ENCODE measurements around the gene CDS1. TPM values are rescaled to one million over a fixed set of nuclear protein-coding genes. Genes with fewer than 3 reads are reported as not detected.
"Not testable (repeated sequence)": the region's sequence is repeated elsewhere in the genome, so short reads cannot be mapped to it uniquely, and the experiment has no call there.

CDS1 gene
- total RNA-seq, 4 donors from 2014 or later, result 10.7 to 56.4 (median 43.3) TPM

GRCh38 chr4:84677093-84677492 is 94.2 kb downstream of the CDS1 start:
- no peak overlapping the region for H3K4me3 ChIP-seq
- H3K27ac ChIP-seq, result no peak overlapping the region
- no peak for TF ChIP-seq POLR2A (IDR thresholded peaks at IDR 0.05)
- TF ChIP-seq CTCF (IDR thresholded peaks at IDR 0.05), result no peak
- peaks cover 0 to 4% (median 0%) of the 10 kb centered on the region in 4 donors for H3K4me1 ChIP-seq
- DNase-seq, result no peak
- H3K27me3 ChIP-seq, result no peaks in the 10 kb centered on the region
- H3K9me3 ChIP-seq, result no peaks in the 10 kb centered on the region
- H3K36me3 ChIP-seq, result peaks cover 0 to 49% (median 0%) of the 10 kb centered on the region in 3 donors

GRCh38 chr4:84677995-84678394 is 95.1 kb downstream of the CDS1 start:
- Histone ChIP-seq H3K4me1 (peaks cover 0 to 13% (median 0%) of the 10 kb centered on the region in 4 donors), H3K36me3 (peaks cover 0 to 41% (median 0%) of the 10 kb centered on the region in 3 donors), H3K27ac (no peak overlapping the region), H3K9me3 (no peaks in the 10 kb centered on the region), H3K4me3 (no peak overlapping the region), H3K27me3 (no peaks in the 10 kb centered on the region)
- no peak for TF ChIP-seq POLR2A (IDR thresholded peaks at IDR 0.05)
- no peak for TF ChIP-seq CTCF (IDR thresholded peaks at IDR 0.05)
- no peak for DNase-seq

- H3K27ac ChIP-seq, result no peak overlapping the region
- no peak for TF ChIP-seq POLR2A (IDR thresholded peaks at IDR 0.05)
- TF ChIP-seq CTCF (IDR thresholded peaks at IDR 0.05), result no peak
- no peaks in the 10 kb centered on the region for H3K9me3 ChIP-seq
- H3K36me3 ChIP-seq, result peaks cover 0 to 45% (median 0%) of the 10 kb centered on the region in 3 donors
- no peaks in the 10 kb centered on the region for H3K27me3 ChIP-seq
- no peak overlapping the region for H3K4me3 ChIP-seq
- no peak for DNase-seq
- H3K4me1 ChIP-seq, result peaks cover 0 to 17% (median 0%) of the 10 kb centered on the region in 4 donors
Observed at GRCh38 chr4:84678976-84679744, 96.2 kb downstream of the CDS1 start.

GRCh38 chr4:84680956-84681355 is 98.0 kb downstream of the CDS1 start:
- Histone ChIP-seq H3K27me3 (no peaks in the 10 kb centered on the region), H3K36me3 (peaks cover 0 to 56% (median 0%) of the 10 kb centered on the region in 3 donors), H3K4me3 (no peak overlapping the region), H3K27ac (peak overlapping the region in 2 of 4 donors; percentile 51 to 69), H3K4me1 (peaks cover 0 to 17% (median 0%) of the 10 kb centered on the region in 4 donors), H3K9me3 (no peaks in the 10 kb centered on the region)
- DNase-seq, result no peak
- TF ChIP-seq POLR2A (IDR thresholded peaks at IDR 0.05), result no peak
- TF ChIP-seq CTCF (IDR thresholded peaks at IDR 0.05), result no peak

- peak overlapping the region in 1 of 4 donors; percentile 15 for H3K4me3 ChIP-seq
- H3K4me1 ChIP-seq, result peaks cover 0 to 17% (median 0%) of the 10 kb centered on the region in 4 donors
- TF ChIP-seq CTCF (IDR thresholded peaks at IDR 0.05) (no peak), POLR2A (IDR thresholded peaks at IDR 0.05) (no peak)
- H3K36me3 ChIP-seq, result peaks cover 0 to 49% (median 0%) of the 10 kb centered on the region in 3 donors
- peak overlapping the region in 2 of 4 donors; percentile 51 to 69 for H3K27ac ChIP-seq
- H3K9me3 ChIP-seq, result no peaks in the 10 kb centered on the region
- H3K27me3 ChIP-seq, result no peaks in the 10 kb centered on the region
- DNase-seq, result peak in 2 of 3 donors; percentile 52 to 55
Observed at GRCh38 chr4:84681486-84682274, 98.8 kb downstream of the CDS1 start.

- not testable (repeated sequence) for H3K27me3 ChIP-seq, H3K9me3 ChIP-seq, DNase-seq, H3K27ac ChIP-seq, H3K4me3 ChIP-seq
- Histone ChIP-seq H3K36me3 (peaks cover 0 to 40% (median 0%) of the 10 kb centered on the region in 3 donors), H3K4me1 (peaks cover 0 to 17% (median 0%) of the 10 kb centered on the region in 4 donors)
Observed at GRCh38 chr4:84682661-84683060, 99.7 kb downstream of the CDS1 start.
